Mesenchymal stem cell (in vitro differentiated cells and primary cell): ENCODE data around the gene VPS41.

ENCODE experiments used
- DNase-seq: peaks from one replicate; pipeline ENCODE4 v3.0.0-alpha.2; 2013
- H2AFZ ChIP-seq: one replicate; pipeline ENCODE4 v1.6.1; 2013; ENCODE audit warnings: low read depth, mild to moderate bottlenecking, control low read depth, inconsistent platforms, low read length, moderate library complexity
- H2AK5ac ChIP-seq: 2 replicates; pipeline ENCODE4 v1.6.1; 2013; ENCODE audit warnings: low read length, moderate library complexity, mild to moderate bottlenecking, inconsistent platforms; ENCODE audit not compliant: severe bottlenecking
- H2BK120ac ChIP-seq: one replicate; pipeline ENCODE4 v1.6.1; 2013; ENCODE audit warnings: low read depth, mild to moderate bottlenecking, inconsistent platforms, low read length, moderate library complexity
- H2BK12ac ChIP-seq, 2 experiments: one replicate each; pipeline ENCODE4 v1.6.1; 2013; ENCODE audit warnings: inconsistent platforms in 2 of 2, low read length in 2 of 2, mild to moderate bottlenecking in 2 of 2, moderate library complexity in 2 of 2, control low read depth in 1 of 2
- H2BK15ac ChIP-seq: one replicate; pipeline ENCODE4 v1.6.1; 2013; ENCODE audit warnings: mild to moderate bottlenecking, low read depth, inconsistent platforms; ENCODE audit not compliant: poor library complexity, severe bottlenecking
- H2BK5ac ChIP-seq: 2 replicates; pipeline ENCODE4 v1.6.1; 2013; ENCODE audit warnings: low read depth, mild to moderate bottlenecking, low read length, control low read depth, inconsistent platforms; ENCODE audit not compliant: poor library complexity, severe bottlenecking
- H3K14ac ChIP-seq, 2 experiments: one replicate each; pipeline ENCODE4 v1.6.1; 2013; ENCODE audit warnings: inconsistent platforms in 2 of 2, low read length in 2 of 2, control low read depth in 1 of 2, mild to moderate bottlenecking in 1 of 2, moderate library complexity in 1 of 2
- H3K18ac ChIP-seq, 2 experiments: one replicate each; pipeline ENCODE4 v1.6.1; 2013; ENCODE audit warnings: inconsistent platforms in 2 of 2, low read length in 2 of 2, control low read depth in 1 of 2, low read depth in 1 of 2, mild to moderate bottlenecking in 1 of 2
- H3K23ac ChIP-seq, 2 experiments: one replicate each; pipeline ENCODE4 v1.6.1; 2013; ENCODE audit warnings: inconsistent platforms in 2 of 2, low read length in 2 of 2, mild to moderate bottlenecking in 2 of 2, moderate library complexity in 2 of 2, control low read depth in 1 of 2
- H3K27ac ChIP-seq: 2 replicates; pipeline ENCODE4 v1.5.1; 2013; ENCODE audit warnings: mild to moderate bottlenecking, moderate library complexity, low read length, control low read depth, inconsistent platforms; ENCODE audit not compliant: poor library complexity, severe bottlenecking
- H3K27me3 ChIP-seq, 2 experiments: 2 replicates each; pipeline versions ENCODE4 v1.6.1 to v1.7.0; 2013; ENCODE audit warnings: low read length in 2 of 2, mild to moderate bottlenecking in 2 of 2, moderate library complexity in 2 of 2, control low read depth in 1 of 2, inconsistent platforms in 1 of 2; ENCODE audit not compliant: control insufficient read depth in 1 of 2, insufficient read depth in 1 of 2
- H3K36me3 ChIP-seq, 2 experiments: 2 replicates each; pipeline versions ENCODE4 v1.6.1 to v1.7.0; 2013; ENCODE audit warnings: low read length in 2 of 2, control low read depth in 1 of 2, inconsistent platforms in 1 of 2, low read depth in 1 of 2, mild to moderate bottlenecking in 1 of 2; ENCODE audit not compliant: insufficient read depth in 2 of 2, control insufficient read depth in 1 of 2
- H3K4ac ChIP-seq, 2 experiments: one replicate each; pipeline ENCODE4 v1.6.1; 2013; ENCODE audit warnings: inconsistent platforms in 2 of 2, low read length in 2 of 2, mild to moderate bottlenecking in 2 of 2, moderate library complexity in 2 of 2, control low read depth in 1 of 2, low read depth in 1 of 2
- H3K4me1 ChIP-seq: 2 replicates; pipeline ENCODE4 v1.6.1; 2013; ENCODE audit warnings: low read depth, low read length, control low read depth; ENCODE audit not compliant: control insufficient read depth, insufficient read depth
- H3K4me2 ChIP-seq: 2 replicates; pipeline ENCODE4 v1.6.1; 2013; ENCODE audit warnings: low read length, mild to moderate bottlenecking, inconsistent platforms; ENCODE audit not compliant: poor library complexity, severe bottlenecking
- H3K4me3 ChIP-seq, 2 experiments: 2 replicates each; pipeline versions ENCODE4 v1.5.1 to v1.7.0; 2013; ENCODE audit warnings: low read length in 2 of 2, mild to moderate bottlenecking in 2 of 2, control low read depth in 1 of 2, low read depth in 1 of 2; ENCODE audit not compliant: insufficient read depth in 1 of 2
- H3K79me1 ChIP-seq: replicated peaks from 2 replicates; pipeline ENCODE4 v1.6.1; 2013; ENCODE audit warnings: mild to moderate bottlenecking, control low read depth, low read length, inconsistent platforms; ENCODE audit not compliant: poor library complexity, severe bottlenecking
- H3K9ac ChIP-seq: 2 replicates; pipeline ENCODE4 v1.7.0; 2013; ENCODE audit warnings: mild to moderate bottlenecking, low read length, moderate library complexity
- H3K9me3 ChIP-seq: 2 replicates; pipeline ENCODE4 v1.7.0; 2013; ENCODE audit warnings: mild to moderate bottlenecking, low read length; ENCODE audit not compliant: control insufficient read depth
- H4K8ac ChIP-seq: one replicate; pipeline ENCODE4 v1.6.1; 2013; ENCODE audit warnings: inconsistent platforms, mild to moderate bottlenecking, low read length, moderate library complexity
- H4K91ac ChIP-seq: one replicate; pipeline ENCODE4 v1.6.1; 2013; ENCODE audit warnings: mild to moderate bottlenecking, low read length, inconsistent platforms
- WGBS: methylation state at CpG from one replicate; pipeline ENCODE4 v1.1.7; 2013; ENCODE audit warnings: mixed read lengths; 5-methylcytosine and 5-hydroxymethylcytosine counted together

The VPS41 gene

DNA sequence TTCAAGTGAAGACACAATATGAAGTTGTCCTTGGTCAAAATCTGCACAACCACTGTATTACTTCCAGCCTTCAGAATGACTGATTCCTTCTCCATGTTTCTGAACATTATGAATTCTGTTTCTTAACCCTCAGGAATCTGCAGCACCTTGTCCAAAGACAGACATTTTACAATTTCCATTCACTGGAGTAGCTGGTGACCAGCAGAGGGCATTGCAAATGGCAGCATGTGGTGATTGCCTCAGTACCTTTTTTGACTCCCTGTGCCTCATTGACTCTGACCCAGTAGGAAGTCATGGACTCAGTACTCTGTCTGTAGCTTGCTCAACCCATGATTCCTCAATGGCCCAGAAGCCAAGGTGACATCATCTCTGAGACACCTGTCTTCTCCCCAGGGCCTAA is 879 bp upstream of the VPS41 start:
- Histone ChIP-seq H2BK12ac (no peak overlapping the region), H4K91ac (no peak overlapping the region), H3K23ac (no peak overlapping the region), H2BK120ac (no peak overlapping the region), H3K27me3 (no peaks in the 10 kb centered on the region), H3K79me1 (peaks cover 14% of the 10 kb centered on the region), H4K8ac (no peak overlapping the region), H2BK15ac (no peak overlapping the region), H3K27ac (no peak overlapping the region), H3K4ac (no peak overlapping the region), H3K18ac (no peak overlapping the region), H2AFZ (no peak overlapping the region), H3K4me1 (peaks cover 1% of the 10 kb centered on the region), H3K9ac (no peak overlapping the region), H3K4me3 (no peak overlapping the region), H2AK5ac (no peak overlapping the region), H3K9me3 (no peaks in the 10 kb centered on the region), H2BK5ac (no peak overlapping the region), H3K14ac (no peak overlapping the region), H3K36me3 (no peaks in the 10 kb centered on the region), H3K4me2 (no peak overlapping the region)
- DNase-seq, result no peak

DNA sequence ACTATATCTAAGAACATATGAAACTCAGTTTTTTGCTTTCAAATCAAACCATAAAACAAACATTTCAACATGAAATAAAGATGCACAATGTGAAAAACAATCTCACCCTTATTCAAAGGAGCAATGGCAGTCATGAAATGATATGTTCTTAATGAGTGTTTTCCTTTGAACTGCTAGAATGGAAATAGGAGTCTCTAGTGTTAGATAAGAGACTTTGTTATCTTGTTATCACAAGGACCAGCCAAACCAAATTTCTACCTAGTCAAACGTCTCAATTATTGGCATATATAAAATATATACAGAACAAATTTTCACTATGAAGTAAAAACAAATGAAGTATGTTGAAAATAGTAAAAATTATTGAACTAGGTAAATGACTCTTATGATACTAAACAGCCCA is 1.2 kb downstream of the VPS41 start:
- Histone ChIP-seq H3K14ac (no peak overlapping the region), H3K79me1 (peaks cover 26% of the 10 kb centered on the region), H3K18ac (no peak overlapping the region), H2BK12ac (no peak overlapping the region), H2AK5ac (no peak overlapping the region), H3K27ac (no peak overlapping the region), H2BK15ac (no peak overlapping the region), H3K23ac (no peak overlapping the region), H2BK120ac (no peak overlapping the region), H4K8ac (no peak overlapping the region), H3K4me3 (peak overlapping the region in 1 of 2 experiments; percentile 87), H3K27me3 (no peaks in the 10 kb centered on the region), H4K91ac (no peak overlapping the region), H3K4me2 (no peak overlapping the region), H3K4ac (no peak overlapping the region), H3K36me3 (peaks cover 0 to 2% of the 10 kb centered on the region in 2 experiments), H3K4me1 (peaks cover 1% of the 10 kb centered on the region), H3K9ac (peak overlapping the region; percentile 92), H3K9me3 (no peaks in the 10 kb centered on the region), H2BK5ac (no peak overlapping the region), H2AFZ (no peak overlapping the region)
- DNase-seq, result no peak
- WGBS, result no CpG with 5 or more reads among the region's 1 CpG

DNA sequence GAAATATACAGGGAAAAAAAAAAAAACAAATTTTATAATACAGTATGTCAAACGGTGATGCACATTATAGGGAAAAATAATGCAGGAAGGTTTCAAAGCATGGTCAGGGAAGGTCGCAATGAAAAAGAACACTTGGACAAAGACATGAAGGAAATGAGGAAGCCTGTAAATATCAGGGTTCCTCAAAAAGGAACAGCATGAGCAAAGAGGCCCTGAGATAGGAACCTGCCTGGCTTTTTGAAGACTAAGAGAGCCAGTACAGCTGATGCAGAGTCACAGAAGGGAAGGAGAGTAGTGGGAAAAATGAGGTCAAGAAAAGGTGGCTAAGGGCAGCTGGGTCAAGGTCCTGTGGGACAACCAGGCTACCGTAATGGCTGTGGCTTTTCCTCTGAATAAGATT is 1.9 kb downstream of the VPS41 start:
- no peak overlapping the region for H2BK12ac ChIP-seq
- H3K27ac ChIP-seq, result no peak overlapping the region
- H3K4me2 ChIP-seq, result no peak overlapping the region
- H2BK15ac ChIP-seq, result no peak overlapping the region
- H3K14ac ChIP-seq, result no peak overlapping the region
- H3K18ac ChIP-seq, result no peak overlapping the region
- H3K9ac ChIP-seq, result no peak overlapping the region
- H4K8ac ChIP-seq, result no peak overlapping the region
- WGBS, result 97% methylated on average over 3 of the region's 3 CpGs
- H3K79me1 ChIP-seq, result peaks cover 28% of the 10 kb centered on the region
- H3K4me3 ChIP-seq, result no peak overlapping the region
- no peak for DNase-seq
- no peak overlapping the region for H2BK5ac ChIP-seq
- H3K23ac ChIP-seq, result no peak overlapping the region
- peaks cover 5% of the 10 kb centered on the region for H3K4me1 ChIP-seq
- H3K27me3 ChIP-seq, result no peaks in the 10 kb centered on the region
- no peak overlapping the region for H2AFZ ChIP-seq
- no peaks in the 10 kb centered on the region for H3K9me3 ChIP-seq
- no peak overlapping the region for H4K91ac ChIP-seq
- H2BK120ac ChIP-seq, result no peak overlapping the region
- H3K36me3 ChIP-seq, result peaks cover 0 to 2% of the 10 kb centered on the region in 2 experiments
- no peak overlapping the region for H3K4ac ChIP-seq
- H2AK5ac ChIP-seq, result no peak overlapping the region

DNA sequence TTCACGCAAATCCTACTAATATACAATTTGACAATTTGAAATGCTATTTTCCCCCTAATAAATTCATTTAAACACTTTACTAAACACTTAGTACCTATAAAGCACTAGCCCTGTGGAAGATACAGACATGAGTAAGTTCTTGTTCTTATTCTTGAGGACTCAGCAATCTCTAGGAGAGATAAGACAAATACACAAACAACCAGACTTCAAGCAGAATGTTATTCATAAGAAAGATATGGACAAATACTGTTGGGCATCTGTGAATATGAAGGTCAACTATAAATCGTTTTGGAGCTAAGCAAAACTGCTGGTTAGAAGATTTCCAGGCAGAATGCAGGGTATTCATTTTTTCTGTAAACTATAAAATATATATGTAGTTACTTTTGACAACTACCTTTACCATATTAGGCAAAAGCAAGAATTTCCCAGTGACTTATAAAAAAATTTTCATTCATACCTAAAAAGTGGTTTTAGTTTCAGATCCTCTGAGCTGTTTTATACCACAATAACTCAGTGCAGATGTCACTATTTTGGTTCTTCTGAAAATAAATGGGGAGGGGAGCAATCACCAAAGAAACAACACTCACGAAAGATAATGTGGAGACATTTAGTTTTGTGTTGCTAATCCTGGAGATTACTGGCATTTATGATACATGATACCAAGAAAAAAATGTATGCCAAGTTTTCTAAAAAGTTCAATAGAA is 3.8 kb downstream of the VPS41 start:
- peak; percentile 11 for DNase-seq
- Histone ChIP-seq H3K9ac (no peak overlapping the region), H3K27ac (no peak overlapping the region), H2BK12ac (no peak overlapping the region), H4K91ac (no peak overlapping the region), H3K9me3 (no peaks in the 10 kb centered on the region), H2AK5ac (no peak overlapping the region), H2BK120ac (no peak overlapping the region), H3K23ac (no peak overlapping the region), H3K14ac (no peak overlapping the region), H3K4me3 (no peak overlapping the region), H2BK5ac (no peak overlapping the region), H3K18ac (no peak overlapping the region), H2BK15ac (no peak overlapping the region), H3K27me3 (no peaks in the 10 kb centered on the region), H3K4ac (no peak overlapping the region), H3K79me1 (peaks cover 35% of the 10 kb centered on the region), H2AFZ (no peak overlapping the region), H4K8ac (no peak overlapping the region), H3K4me2 (no peak overlapping the region), H3K4me1 (peaks cover 5% of the 10 kb centered on the region), H3K36me3 (peaks cover 0 to 2% of the 10 kb centered on the region in 2 experiments)
- WGBS, result 90% methylated on average over 2 of the region's 3 CpGs
